Urothelium cell line (cell line): ENCODE measurements around the gene SINHCAF.
"Not testable (repeated sequence)": the region's sequence is repeated elsewhere in the genome, so short reads cannot be mapped to it uniquely, and the experiment has no call there.

Experiments used
- DNase-seq: peaks from one replicate; pipeline ENCODE4 v3.0.0; 2011; ENCODE audit warnings: low spot score, mixed read lengths
- FAIRE-seq: peaks from 2 replicates; lab custom pipeline; 2011; peaks lifted over from hg19 to GRCh38; lab: Jason Lieb, UNC

SINHCAF gene

DNA sequence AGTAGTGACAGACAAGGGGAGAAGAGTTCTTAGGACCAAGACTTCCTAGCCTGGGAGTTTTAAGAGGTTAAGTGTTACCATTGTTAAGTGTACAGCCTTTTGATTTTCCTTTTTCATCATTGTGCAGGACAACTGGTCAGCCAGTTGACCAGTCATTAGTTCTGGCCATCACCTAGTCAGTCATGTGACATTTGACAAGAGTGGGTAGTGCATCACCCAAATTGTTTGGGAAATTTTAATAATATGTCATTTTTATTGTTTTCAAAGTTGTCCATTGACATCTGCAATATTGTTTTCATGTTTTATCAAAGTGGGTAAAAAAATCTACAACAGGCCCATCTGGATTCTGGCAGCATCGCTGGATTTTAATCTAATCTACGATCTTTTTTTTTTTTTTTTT lies 15.5 kb downstream of the SINHCAF start:
- FAIRE-seq = no peak
- no peak for DNase-seq

DNA sequence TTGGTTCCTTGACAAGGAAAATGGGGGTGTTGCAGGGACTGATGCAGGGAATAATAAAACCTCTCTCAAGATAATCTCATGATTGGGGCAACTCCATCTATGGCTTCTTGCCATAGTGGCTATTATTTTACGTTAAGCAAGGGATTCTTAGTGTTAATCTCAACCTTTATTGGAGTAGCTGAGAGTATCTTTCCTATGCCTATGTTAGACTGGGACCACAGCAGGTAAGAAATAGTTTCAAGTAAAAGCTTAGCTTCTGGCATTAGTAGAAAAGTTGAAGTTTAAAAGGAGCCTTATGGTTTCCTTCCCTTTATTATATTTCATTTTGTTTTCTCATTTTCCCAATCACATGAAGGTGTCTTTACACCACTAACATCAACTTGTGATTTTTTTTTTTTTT lies 16.7 kb downstream of the SINHCAF start:
- DNase-seq = no peak
- FAIRE-seq = no peak

DNA sequence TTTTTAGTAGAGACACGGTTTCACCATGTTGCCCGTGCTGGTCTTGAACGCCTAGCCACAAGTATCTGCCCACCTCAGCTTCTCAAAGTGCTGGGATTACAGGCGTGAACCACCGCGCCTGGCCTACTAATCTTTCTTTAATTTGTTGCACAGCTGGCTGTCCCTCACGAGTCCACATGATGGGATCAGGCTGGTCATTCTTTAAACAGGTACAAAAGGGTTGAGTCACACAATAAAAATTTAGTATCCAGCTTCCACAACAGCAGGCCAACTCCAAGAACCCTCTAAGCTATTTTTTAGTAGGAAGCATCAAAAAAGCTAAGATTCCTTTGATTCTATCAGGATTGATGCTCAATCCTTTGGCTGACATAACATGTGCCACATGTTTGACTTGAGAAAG lies 17.8 kb downstream of the SINHCAF start:
- no peak for DNase-seq
- no peak for FAIRE-seq

GRCh38 chr12:31306866-31307265 lies 19.1 kb downstream of the SINHCAF start:
- FAIRE-seq = no peak
- DNase-seq = no peak

GRCh38 chr12:31303466-31303865 lies 22.5 kb downstream of the SINHCAF start:
- no peak for FAIRE-seq
- no peak for DNase-seq

DNA sequence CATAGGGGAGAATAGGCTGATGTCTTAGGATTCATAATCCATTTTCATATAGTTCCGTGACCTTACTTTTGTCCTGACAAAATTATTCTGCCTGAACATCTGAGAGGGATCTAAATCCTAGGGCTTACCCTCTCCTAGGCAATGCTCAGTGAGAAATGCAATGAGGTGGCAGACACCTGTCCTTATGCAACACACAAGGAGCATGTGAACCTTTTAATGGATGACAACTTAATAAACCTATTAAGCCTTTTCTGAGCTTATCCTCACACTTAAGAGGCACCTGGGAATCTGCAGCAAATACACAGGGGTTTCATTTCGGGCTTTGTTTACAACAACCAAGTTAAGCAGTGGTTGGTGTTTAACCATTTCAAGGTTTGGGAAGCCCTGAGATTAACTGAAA lies 24.6 kb downstream of the SINHCAF start:
- no peak for DNase-seq
- no peak for FAIRE-seq

DNA sequence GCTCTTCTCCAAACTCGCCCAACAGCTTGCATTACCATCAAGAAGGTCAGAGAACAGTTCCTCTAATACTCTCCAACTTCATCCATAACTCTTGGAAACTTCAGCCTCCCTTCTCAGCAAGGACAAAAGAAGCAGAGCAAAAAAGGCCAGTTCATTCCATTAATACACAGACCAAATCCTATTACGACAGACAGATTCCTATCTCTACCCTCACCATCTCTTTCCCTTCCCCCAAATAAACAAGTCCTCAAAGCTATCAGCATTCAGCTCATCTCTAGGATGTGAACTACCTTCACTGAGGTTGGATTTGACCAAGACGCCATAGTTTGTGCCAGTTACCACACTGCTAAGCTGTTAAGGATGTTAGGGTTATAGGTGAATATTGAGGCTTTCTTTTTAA lies 25.2 kb downstream of the SINHCAF start:
- DNase-seq (no peak), FAIRE-seq (no peak)

DNA sequence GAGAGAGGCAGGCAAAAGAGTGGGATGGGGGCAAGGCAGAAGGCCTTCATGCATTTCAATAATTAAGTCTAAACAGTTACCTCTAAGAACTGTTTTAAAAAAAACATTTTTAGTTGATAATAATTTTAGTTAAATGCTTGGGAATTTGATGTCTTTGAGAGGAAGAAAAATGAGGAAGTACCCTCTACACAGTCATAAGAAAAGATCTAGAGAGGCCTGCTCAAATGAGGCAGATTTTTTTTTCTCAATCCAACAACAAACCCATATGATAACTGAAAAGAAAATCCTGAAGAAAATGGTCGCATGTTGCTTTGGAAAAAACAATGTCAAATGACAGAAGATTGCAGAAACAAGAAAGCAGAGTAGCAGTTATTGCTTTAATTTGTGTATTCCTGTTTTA lies 25.6 kb downstream of the SINHCAF start:
- DNase-seq (no peak), FAIRE-seq (no peak)

- DNase-seq (no peak), FAIRE-seq (no peak)
These were observed 27.0 kb downstream of the SINHCAF start for GRCh38 chr12:31298922-31299321.

GRCh38 chr12:31298515-31298910 lies 27.4 kb downstream of the SINHCAF start:
- no peak for DNase-seq
- no peak for FAIRE-seq

DNA sequence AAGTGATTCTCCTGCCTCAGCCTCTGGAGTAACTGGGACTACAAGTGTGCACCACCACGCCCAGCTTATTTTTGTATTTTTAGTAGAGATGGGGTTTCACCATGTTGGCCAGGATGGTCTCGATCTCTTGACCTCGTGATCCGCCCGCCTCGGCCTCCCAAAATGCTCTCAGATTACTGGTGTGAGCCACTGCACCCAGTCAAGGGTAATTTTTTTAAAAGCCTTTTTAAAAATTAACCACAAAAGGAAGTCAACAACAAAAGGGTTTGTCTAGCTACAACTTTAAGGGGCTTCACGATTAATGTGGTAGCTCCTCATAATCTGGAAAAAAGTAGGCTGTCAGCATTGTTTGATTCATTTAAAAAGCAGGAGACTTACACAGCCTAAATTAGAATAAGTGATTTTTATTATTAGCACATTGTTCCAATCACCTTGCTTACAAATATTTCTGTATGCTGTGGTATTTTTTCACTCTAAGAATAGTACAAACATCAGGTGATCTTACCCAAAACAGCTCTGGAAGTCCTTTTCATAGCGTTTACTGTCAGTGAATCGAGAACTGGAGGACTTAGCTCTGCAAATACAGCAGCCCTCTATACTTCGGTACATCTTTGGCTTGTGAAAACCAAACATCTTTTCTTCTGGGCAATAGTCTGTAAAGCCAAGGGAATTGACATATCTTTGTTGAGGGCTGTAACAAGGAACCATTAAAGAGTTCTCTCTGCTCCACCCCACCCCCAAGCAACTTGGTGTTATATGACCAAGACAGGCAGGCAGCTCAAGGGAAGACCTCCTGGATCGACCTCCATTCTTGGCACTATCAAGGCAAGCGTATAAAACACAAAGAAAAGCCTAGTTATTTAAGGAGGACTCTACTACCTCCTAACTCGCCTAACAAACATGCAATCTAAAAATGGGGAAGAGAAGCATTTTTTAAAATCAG lies 28.1 kb downstream of the SINHCAF start:
- FAIRE-seq (no peak), DNase-seq (no peak)

DNA sequence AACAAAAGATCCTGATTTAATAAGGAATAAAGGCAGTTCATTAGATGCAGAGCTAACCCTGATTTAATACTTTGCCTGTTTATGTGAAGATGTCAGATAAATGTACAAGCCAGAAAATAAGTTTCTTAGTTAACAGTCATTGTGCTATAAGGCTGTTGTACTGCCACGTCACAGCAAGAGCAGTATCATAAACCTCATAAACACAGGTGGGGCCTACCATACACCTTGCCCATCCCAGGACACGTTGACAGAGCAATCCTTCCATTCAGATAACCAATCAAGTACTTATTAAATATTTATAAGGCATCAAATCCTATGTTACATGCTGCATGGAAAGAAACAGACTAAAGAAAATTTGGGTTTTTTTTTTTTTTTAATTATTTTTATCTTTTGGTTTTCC lies 36.5 kb downstream of the SINHCAF start:
- FAIRE-seq (no peak), DNase-seq (no peak)

- no peak for FAIRE-seq
- DNase-seq = no peak
These were observed 37.6 kb downstream of the SINHCAF start for GRCh38 chr12:31288381-31288780.

DNA sequence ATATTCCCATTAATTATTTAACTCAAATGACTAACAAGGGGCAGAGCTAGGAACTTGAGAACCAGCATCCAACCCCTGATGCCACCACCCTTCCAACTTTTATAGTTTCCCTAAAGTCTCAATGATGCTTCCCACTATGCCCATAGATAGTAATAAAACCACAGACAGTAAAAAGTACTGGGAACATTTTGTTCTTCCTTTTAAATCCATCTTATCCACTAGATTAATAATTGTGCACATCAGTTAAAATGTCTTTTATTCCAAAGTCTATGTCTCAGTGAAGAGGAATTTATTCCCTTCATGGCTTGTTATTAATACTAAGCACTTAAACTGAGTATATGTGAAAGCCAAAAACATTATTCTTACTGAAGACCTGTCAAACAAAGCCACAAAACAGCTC lies 45.8 kb downstream of the SINHCAF start:
- no peak for DNase-seq
- FAIRE-seq = no peak

GRCh38 chr12:31279390-31279924 lies 46.5 kb downstream of the SINHCAF start:
- DNase-seq = no peak
- FAIRE-seq = no peak

GRCh38 chr12:31278832-31279231 lies 47.1 kb downstream of the SINHCAF start:
- FAIRE-seq (no peak), DNase-seq (no peak)

GRCh38 chr12:31278424-31278823 lies 47.5 kb downstream of the SINHCAF start:
- no peak for FAIRE-seq

GRCh38 chr12:31277081-31277480 lies 48.9 kb downstream of the SINHCAF start:
- DNase-seq = no peak
- no peak for FAIRE-seq

More at GRCh38 chr12:31278424-31278823, 47.5 kb downstream of the SINHCAF start:
- DNase-seq = no peak

- no peak for FAIRE-seq
These were observed 50.5 kb downstream of the SINHCAF start for GRCh38 chr12:31275491-31275890.

DNA sequence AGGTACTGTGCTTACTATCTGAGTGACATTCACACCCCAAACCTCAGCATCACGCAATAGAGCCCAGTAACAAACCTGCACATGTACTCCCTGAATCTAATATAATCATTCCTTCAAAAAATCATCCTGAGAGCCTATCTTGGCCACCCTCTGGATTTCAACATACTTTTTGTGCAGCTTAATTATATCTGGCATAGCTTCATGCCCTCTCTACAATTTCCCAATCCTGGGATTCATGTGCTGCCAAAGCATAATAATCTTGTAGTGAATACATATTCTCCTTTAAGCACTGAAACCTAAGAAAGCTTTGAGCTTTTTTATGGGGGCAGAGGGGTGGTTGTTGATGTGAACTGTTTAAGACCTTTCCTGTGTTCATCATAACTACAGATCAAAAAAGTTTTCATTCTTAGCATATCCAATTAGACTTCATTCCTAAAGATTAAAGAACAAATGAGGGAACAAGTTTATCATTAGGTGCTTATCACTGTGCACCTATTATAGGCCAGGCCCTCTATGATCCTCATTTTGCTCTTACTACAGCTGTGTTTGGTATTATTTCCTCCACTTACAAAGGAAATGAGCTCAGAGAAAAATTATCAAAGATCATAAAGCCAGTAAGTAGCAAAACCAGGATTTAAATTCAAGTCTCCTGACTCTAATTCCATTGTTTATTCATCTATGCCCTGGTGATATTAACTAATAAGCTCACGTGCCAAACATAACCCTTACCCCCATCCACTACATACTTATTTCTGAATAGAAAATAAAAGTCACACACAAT lies 51.2 kb downstream of the SINHCAF start:
- no peak for DNase-seq
- no peak for FAIRE-seq

More at GRCh38 chr12:31275491-31275890, 50.5 kb downstream of the SINHCAF start:
- DNase-seq = no peak

DNA sequence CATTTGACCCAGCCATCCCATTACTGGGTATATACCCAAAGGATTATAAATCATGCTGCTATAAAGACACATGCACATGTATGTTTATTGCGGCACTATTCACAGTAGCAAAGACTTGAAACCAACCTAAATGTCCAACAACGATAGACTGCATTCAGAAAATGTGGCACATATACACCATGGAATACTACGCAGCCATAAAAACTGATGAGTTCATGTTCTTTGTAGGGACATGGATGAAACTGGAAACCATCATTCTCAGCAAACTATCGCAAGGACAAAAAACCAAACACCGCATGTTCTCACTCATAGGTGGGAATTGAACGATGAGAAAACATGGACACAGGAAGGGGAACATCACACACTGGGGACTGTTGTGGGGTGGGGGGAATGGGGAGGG lies 52.2 kb downstream of the SINHCAF start:
- not testable (repeated sequence) for FAIRE-seq, DNase-seq
